ENCODE measurements around the gene SACS.

DNA sequence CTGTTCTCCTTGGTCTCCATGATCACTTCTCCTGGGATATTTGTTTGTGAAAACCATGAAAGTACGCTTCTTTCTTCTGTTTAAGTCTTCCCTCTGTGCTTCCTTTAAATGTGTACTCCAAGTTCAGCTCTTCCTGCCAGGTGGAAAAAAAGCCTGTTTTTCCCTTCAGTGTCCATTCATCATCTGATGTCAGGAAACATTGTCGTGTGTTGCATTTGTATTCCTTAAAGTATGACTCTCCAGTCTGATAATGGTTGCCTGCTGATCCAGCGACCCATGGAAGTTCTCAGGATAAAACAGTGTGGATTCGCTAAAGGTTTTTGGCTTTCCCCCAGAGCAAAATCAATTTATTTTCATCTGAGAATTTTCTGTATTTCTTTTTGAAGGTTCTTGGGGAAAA lies 22.3 kb downstream of the SACS start:
- TF ChIP-seq YY1 (IDR thresholded peaks at IDR 0.05; ENCODE audit: insufficient read depth, insufficient read length) (no peak), ZNF274 (IDR thresholded peaks at IDR 0.05; ENCODE audit: low read depth, low read length) (no peak)
